GM21723 (cell line): ENCODE data around the gene CIAO3.
"Not testable (repeated sequence)": the region's sequence is repeated elsewhere in the genome, so short reads cannot be mapped to it uniquely, and the experiment has no call there.

Experiments
- ATAC-seq: cut with Tn5 transposase; IDR thresholded peaks from one replicate; pipeline ENCODE4 v1.9.1; 2021; ENCODE audit warnings: mild to moderate bottlenecking, moderate library complexity; ENCODE audit not compliant: unreplicated experiment

Gene CIAO3

GRCh38 chr16:776298-776697, 35.5 kb upstream of the CIAO3 start:
- ATAC-seq, result not testable (repeated sequence)

DNA sequence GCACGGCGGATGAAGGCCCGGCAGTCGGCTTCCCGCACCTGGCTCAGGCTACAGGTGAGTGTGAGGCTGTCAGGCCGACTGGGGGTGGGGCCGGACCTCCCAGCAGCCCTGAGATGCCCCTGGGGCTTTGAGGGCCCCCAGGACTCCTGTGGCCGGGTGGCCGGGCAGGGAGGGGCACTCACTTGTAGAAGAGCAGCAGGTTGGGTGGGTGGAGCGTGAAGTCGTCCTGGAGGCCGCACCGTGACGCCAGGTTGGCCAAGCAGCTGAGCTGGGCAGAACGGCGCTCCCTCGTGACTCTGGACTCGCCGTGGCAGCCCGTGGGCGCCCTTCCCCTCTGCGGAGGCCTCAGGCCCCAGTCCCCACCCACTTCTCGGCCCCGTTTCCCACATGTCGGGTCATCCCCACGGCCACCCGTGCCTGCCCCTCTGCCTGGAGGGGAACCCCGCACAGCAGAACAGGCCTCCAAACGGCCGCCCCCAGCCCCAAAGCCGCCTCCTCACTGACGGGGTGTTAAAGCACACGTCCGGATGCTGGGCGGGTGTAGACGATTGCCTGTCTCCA, 34.5 kb upstream of the CIAO3 start:
- no peak for ATAC-seq

DNA sequence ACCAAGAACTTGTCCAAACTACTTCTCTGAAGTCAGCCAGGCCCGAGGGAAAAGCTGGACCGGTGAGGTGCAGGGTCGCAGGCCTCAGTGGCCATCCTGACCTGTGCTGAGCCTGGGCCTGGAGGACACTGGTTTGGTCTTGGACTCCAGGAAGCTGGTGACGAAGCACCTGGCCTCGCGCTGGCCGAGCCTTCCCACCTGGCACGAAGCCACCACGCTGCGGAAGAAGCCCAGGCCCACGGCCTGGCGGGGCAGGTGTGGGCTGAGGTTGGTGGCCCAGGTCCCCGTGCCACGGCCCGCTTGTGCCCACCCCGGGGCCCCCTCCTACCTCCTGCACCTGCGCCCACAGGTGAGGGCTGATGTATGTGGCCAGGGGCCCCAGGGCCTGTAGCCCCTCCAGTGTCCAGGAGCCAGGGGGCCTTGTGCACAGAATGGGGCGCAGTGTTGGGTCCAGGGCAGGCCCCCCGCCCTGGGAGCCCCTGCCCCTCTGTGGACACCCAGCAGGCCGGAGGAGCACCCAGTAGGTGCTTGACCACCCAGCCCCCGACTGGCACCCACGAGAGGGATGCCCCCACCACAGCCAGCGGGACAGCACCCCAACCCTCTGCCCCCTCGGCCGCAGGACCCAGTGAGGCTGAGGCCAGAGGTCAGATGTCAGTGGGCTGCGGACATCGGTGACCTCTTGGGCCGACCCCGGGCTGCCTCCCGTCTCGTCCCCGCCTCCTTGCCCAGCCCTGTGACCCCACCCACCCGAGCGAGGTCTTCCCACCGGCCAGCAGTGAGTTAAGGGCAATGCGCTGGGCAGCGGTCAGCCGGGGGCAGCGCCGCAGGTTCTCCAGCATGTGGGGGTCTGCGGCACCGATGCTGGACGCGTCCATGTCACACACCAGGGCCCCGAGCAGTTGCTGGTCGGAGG, 33.5 kb upstream of the CIAO3 start:
- ATAC-seq, result no peak

DNA sequence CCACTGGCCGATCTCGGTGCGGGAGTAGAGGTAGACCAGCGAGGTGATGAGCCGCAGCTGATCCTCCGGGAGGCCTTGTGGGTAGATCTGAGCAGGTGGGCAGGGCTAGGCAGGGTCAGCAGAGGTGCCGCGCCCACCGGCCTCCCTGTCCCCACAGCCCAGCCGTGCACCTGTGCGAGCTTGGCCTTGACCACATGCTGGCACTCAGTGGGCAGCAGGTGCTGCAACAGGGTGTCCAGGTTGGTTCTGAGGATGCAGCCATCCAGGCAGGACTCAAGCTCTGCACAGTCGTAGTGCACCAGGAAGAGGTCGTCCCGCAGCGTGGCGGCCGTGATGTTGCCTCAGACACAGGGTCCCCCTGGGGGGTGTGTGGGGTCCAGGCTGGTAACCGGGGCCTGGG, 32.2 kb upstream of the CIAO3 start:
- no peak for ATAC-seq

- no peak for ATAC-seq
Measured at GRCh38 chr16:770411-770810, 29.6 kb upstream of the CIAO3 start.

GRCh38 chr16:769934-770333, 29.1 kb upstream of the CIAO3 start:
- ATAC-seq, result no peak

- ATAC-seq, result no peak
Measured at GRCh38 chr16:769184-769784, 28.5 kb upstream of the CIAO3 start.

- no peak for ATAC-seq
Measured at GRCh38 chr16:768428-768827, 27.6 kb upstream of the CIAO3 start.

- no peak for ATAC-seq
Measured at GRCh38 chr16:767743-768235, 27.0 kb upstream of the CIAO3 start.

- no peak for ATAC-seq
Measured at GRCh38 chr16:766820-767640, 26.2 kb upstream of the CIAO3 start.

DNA sequence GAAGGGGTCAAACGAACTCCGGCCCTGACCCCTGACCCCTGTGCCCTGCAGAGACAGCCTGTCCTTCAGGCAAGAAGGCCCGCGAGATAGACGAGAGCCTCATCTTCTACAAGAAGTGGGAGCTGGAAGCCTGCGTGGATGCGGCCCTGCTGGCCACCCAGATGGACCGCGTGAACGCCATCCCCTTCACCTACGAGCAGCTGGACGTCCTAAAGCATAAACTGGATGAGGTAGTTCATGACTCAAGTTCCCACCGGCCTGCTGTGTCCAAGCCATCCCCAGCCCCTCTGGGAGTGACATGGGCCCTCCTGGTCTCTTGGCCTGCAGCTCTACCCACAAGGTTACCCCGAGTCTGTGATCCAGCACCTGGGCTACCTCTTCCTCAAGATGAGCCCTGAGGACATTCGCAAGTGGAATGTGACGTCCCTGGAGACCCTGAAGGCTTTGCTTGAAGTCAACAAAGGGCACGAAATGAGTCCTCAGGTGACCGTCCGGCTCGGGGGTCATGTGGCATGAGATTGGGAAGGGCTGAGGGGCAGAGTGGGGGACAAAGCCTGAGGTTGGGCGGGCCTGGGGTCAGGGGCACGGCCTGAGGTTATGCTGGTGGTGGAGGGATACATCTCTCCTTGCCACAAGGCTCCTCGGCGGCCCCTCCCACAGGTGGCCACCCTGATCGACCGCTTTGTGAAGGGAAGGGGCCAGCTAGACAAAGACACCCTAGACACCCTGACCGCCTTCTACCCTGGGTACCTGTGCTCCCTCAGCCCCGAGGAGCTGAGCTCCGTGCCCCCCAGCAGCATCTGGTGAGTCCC, 25.4 kb upstream of the CIAO3 start:
- ATAC-seq, result no peak

DNA sequence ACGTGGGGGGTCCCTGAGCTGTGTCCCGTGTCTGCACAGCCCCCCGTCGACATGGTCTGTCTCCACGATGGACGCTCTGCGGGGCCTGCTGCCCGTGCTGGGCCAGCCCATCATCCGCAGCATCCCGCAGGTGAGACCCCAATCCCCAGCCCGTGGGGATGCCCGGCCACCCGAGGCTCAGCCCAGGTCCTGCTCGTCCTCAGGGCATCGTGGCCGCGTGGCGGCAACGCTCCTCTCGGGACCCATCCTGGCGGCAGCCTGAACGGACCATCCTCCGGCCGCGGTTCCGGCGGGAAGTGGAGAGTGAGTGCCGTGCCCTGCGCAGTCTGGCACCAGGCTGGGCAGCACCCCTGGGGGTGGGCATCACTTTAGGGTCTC, 24.7 kb upstream of the CIAO3 start:
- ATAC-seq, result no peak

GRCh38 chr16:764848-765487, 24.2 kb upstream of the CIAO3 start:
- no peak for ATAC-seq

DNA sequence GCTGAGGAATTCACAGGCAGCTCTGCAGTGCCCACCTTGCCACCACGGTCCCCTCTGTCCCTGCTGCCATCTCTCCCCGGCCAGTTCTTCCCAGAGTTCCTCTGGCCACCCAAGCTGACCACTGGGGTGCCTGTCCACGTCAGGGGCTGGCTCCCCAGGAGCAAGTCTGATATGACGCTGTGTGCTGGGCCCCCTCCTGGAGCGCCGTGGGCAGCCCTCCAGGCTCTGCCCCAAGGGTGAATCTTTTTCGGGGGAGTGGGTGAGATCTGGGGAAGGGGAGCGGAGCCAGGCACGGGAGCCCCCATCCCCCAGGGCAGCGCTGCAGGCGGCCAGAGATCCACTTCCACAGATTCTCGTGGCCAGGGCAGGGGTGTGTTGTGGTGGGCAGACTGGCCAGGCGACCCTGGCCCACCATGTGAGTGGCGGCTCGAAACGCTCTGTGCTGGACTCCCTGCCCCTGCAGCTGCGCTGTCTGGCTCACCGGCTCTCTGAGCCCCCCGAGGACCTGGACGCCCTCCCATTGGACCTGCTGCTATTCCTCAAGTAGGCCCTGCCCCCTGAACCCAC, 23.5 kb upstream of the CIAO3 start:
- no peak for ATAC-seq

GRCh38 chr16:763369-764183, 22.8 kb upstream of the CIAO3 start:
- ATAC-seq, result no peak

DNA sequence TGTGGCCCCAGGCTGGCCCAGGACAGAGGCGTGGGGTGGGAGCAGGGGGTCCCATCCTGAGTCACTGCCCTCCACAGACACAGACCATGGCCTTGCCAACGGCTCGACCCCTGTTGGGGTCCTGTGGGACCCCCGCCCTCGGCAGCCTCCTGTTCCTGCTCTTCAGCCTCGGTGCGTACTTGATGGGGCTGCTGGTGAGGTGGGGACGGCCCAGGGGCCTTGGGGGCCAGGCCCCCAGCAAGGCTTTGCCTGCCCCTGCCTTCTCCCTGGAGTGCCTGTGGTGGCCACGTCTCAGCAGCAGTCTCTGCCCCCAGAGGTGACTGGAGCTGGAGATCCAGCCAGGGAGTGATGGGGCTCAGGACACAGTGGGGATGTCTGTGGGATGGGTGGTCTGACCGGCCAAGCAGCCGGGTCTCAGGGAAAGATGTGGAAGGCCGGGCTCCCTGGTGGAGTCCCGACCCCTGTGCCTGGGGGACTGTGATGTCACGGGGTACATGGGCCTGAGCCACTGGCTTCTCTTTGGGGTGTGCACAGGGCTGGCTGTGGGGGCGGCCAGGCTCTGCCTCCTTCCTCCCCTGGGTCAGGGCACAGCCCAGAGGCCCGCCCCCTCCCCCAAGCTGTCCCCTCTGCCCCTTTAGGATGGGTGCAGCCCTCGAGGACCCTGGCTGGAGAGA, 21.9 kb upstream of the CIAO3 start:
- ATAC-seq, result no peak

- ATAC-seq, result no peak
Measured at GRCh38 chr16:761625-762513, 21.1 kb upstream of the CIAO3 start.
